Liver (tissue), 9 donors: ENCODE measurements around the gene RESF1. TPM values are rescaled to one million over a fixed set of nuclear protein-coding genes. Genes with fewer than 3 reads are reported as not detected.

Experiments used
- DNase-seq: peaks from one replicate; pipeline ENCODE4 v3.0.0-alpha.2; 2017; ENCODE audit warnings: low spot score
- H3K27ac ChIP-seq, 2 donors: one replicate each; pipeline ENCODE4 v1.7.0; 2013; ENCODE audit warnings: inconsistent platforms in 2 of 2, low read length in 2 of 2, control low read depth in 1 of 2, low read depth in 1 of 2, mild to moderate bottlenecking in 1 of 2
- H3K27me3 ChIP-seq, 4 donors: one replicate each; pipeline versions ENCODE4 v1.6.1 to v1.7.0; 2013; ENCODE audit warnings: low read length in 3 of 4, inconsistent platforms in 1 of 4, mild to moderate bottlenecking in 1 of 4, moderate library complexity in 1 of 4; ENCODE audit not compliant: control insufficient read depth in 4 of 4, insufficient read depth in 4 of 4
- H3K36me3 ChIP-seq, 4 donors: one replicate each; pipeline versions ENCODE4 v1.6.1 to v1.7.0; 2013; ENCODE audit warnings: low read length in 3 of 4, mild to moderate bottlenecking in 3 of 4, low read depth in 1 of 4, moderate library complexity in 1 of 4; ENCODE audit not compliant: control insufficient read depth in 4 of 4, insufficient read depth in 3 of 4
- H3K4me1 ChIP-seq, 4 donors: one replicate each; pipeline versions ENCODE4 v1.6.1 to v1.7.0; 2013; ENCODE audit warnings: low read length in 3 of 4, mild to moderate bottlenecking in 3 of 4, moderate library complexity in 1 of 4; ENCODE audit not compliant: control insufficient read depth in 4 of 4, insufficient read depth in 4 of 4
- H3K4me3 ChIP-seq, 3 donors: one replicate each; pipeline versions ENCODE4 v1.6.1 to v1.7.0; 2013; ENCODE audit warnings: low read length in 3 of 3, control low read depth in 1 of 3, low read depth in 1 of 3, mild to moderate bottlenecking in 1 of 3
- H3K9ac ChIP-seq, 2 donors: one replicate each; pipeline ENCODE4 v1.7.0; 2013; ENCODE audit warnings: low read length in 2 of 2, mild to moderate bottlenecking in 2 of 2, moderate library complexity in 2 of 2, control low read depth in 1 of 2, low read depth in 1 of 2
- H3K9me3 ChIP-seq, 4 donors: one replicate each; pipeline versions ENCODE4 v1.6.1 to v1.7.0; 2013; ENCODE audit warnings: low read length in 3 of 4; ENCODE audit not compliant: control insufficient read depth in 4 of 4
- ATF3 ChIP-seq: IDR thresholded peaks from 2 replicates; pipeline ENCODE4 v1.6.1; 2016; ENCODE audit warnings: antibody characterized with exemption
- CTCF ChIP-seq: fragments of 150-350 bp; IDR thresholded peaks from 2 replicates; pipeline ENCODE4 v1.5.1; 2017; ENCODE audit warnings: improper control_type of control experiment, low read depth, low read length; ENCODE audit not compliant: missing input control
- EGR1 ChIP-seq, 2 donors: IDR thresholded peaks; 2 replicates each; pipeline ENCODE4 v1.6.1; 2016 to 2018; ENCODE audit warnings: antibody characterized with exemption in 2 of 2, low read depth in 2 of 2
- FOXA1 ChIP-seq: IDR thresholded peaks from 2 replicates; pipeline ENCODE4 v1.6.1; 2016; ENCODE audit warnings: antibody characterized with exemption
- GABPA ChIP-seq, 2 donors: IDR thresholded peaks in 1 of 2; conservative IDR thresholded peaks in 1 of 2; 2 replicates each; pipeline ENCODE4 v1.6.1; 2016; ENCODE audit warnings: antibody characterized with exemption in 2 of 2, mild to moderate bottlenecking in 1 of 2, moderate library complexity in 1 of 2
- HNF4A ChIP-seq, 2 donors: conservative IDR thresholded peaks; 2 replicates each; pipeline ENCODE4 v1.6.1; 2016; ENCODE audit warnings: antibody characterized with exemption in 2 of 2, mild to moderate bottlenecking in 2 of 2
- HNF4G ChIP-seq: IDR thresholded peaks from 2 replicates; pipeline ENCODE4 v1.6.1; 2016; ENCODE audit warnings: antibody characterized with exemption
- JUND ChIP-seq, 2 donors: IDR thresholded peaks; 2 replicates each; pipeline ENCODE4 v1.6.1; 2016; ENCODE audit warnings: antibody characterized with exemption in 2 of 2
- RAD21 ChIP-seq, 2 donors: IDR thresholded peaks; 2 replicates each; pipeline ENCODE4 v1.6.1; 2016; ENCODE audit warnings: antibody characterized with exemption in 2 of 2, mild to moderate bottlenecking in 2 of 2
- REST ChIP-seq: IDR thresholded peaks from 2 replicates; pipeline ENCODE4 v1.6.1; 2016; ENCODE audit warnings: antibody characterized with exemption, mild to moderate bottlenecking
- RXRA ChIP-seq, 2 donors: IDR thresholded peaks; 2 replicates each; pipeline ENCODE4 v1.6.1; 2017 to 2018; ENCODE audit warnings: antibody characterized with exemption in 2 of 2, mild to moderate bottlenecking in 1 of 2
- TAF1 ChIP-seq: conservative IDR thresholded peaks from 2 replicates; pipeline ENCODE4 v1.6.1; 2016; ENCODE audit warnings: antibody characterized with exemption, mild to moderate bottlenecking
- YY1 ChIP-seq: IDR thresholded peaks from 2 replicates; pipeline ENCODE4 v1.6.1; 2016; ENCODE audit warnings: antibody characterized with exemption, mild to moderate bottlenecking
- ZBTB33 ChIP-seq: IDR thresholded peaks from 2 replicates; pipeline ENCODE4 v1.6.1; 2016; ENCODE audit warnings: antibody characterized with exemption
- WGBS: extraction: QIAGEN DNeasy Blood & Tissue Kit; methylation state at CpG from one replicate; pipeline ENCODE4 v1.1.7; 2013; 5-methylcytosine and 5-hydroxymethylcytosine counted together
- polyA plus RNA-seq, 2 donors: library from polyadenylated mRNA; stranded (reverse) in 1 of 2; unstranded in 1 of 2; fragments of 200-250 nt in 1 of 2; fragments of >200 nt in 1 of 2; fragmentation: Nextera tagmentation in 1 of 2; extraction: Ambion mirVana in 1 of 2; gene quantifications; one replicate each; pipeline versions ENCODE4 v1.2.1 to v1.2.3, GENCODE V29; 2013 to 2015
- total RNA-seq, 2 donors: library from RNA; depleted of rRNA; stranded (reverse); fragments of >200 nt; gene quantifications; one replicate each; pipeline ENCODE4 v1.2.3, GENCODE V29; 2014
- donor health status: healthy.
- donor health status: healthy.
- donor health status: healthy.
- donor health status: healthy.
- donor health status: healthy.

The RESF1 gene
- total and polyA plus RNA-seq, 4 donors = 19.5 to 69.7 (median 37.2) TPM

GRCh38 chr12:31951939-31952338, 7.3 kb upstream of the RESF1 start:
- H3K9ac ChIP-seq = no peak overlapping the region
- H3K27ac ChIP-seq = no peak overlapping the region
- DNase-seq = no peak
- H3K9me3 ChIP-seq = peaks cover 0 to 6% (median 2%) of the 10 kb centered on the region in 4 donors
- no peaks in the 10 kb centered on the region for H3K36me3 ChIP-seq
- H3K4me1 ChIP-seq = peaks cover 0 to 5% (median 0%) of the 10 kb centered on the region in 4 donors
- no peaks in the 10 kb centered on the region for H3K27me3 ChIP-seq
- WGBS = 95% methylated on average over 2 of the region's 2 CpGs
- H3K4me3 ChIP-seq = no peak overlapping the region
- TF ChIP-seq EGR1 (IDR thresholded peaks at IDR 0.05; ENCODE audit: low read depth in 2 of 2) = no peak
- TF ChIP-seq TAF1 = no peak
- TF ChIP-seq REST = no peak

GRCh38 chr12:31952418-31952817, 6.8 kb upstream of the RESF1 start:
- no peak overlapping the region for H3K9ac ChIP-seq
- no peak for DNase-seq
- TF ChIP-seq RXRA (IDR thresholded peaks at IDR 0.05) (no peak), TAF1 (no peak)
- 95% methylated on average over 5 of the region's 5 CpGs for WGBS
- H3K27ac ChIP-seq = no peak overlapping the region
- no peaks in the 10 kb centered on the region for H3K27me3 ChIP-seq
- H3K36me3 ChIP-seq = no peaks in the 10 kb centered on the region
- H3K9me3 ChIP-seq = peaks cover 0 to 6% (median 2%) of the 10 kb centered on the region in 4 donors
- H3K4me1 ChIP-seq = peaks cover 0 to 5% (median 0%) of the 10 kb centered on the region in 4 donors
- no peak overlapping the region for H3K4me3 ChIP-seq

GRCh38 chr12:31954925-31955858, 4.0 kb upstream of the RESF1 start:
- H3K27ac ChIP-seq = no peak overlapping the region
- TF ChIP-seq RAD21 (IDR thresholded peaks at IDR 0.05) (no peak), HNF4G (no peak), JUND (IDR thresholded peaks at IDR 0.05) (no peak), GABPA (IDR thresholded peaks at IDR 0.05 in 1 of 2, conservative IDR thresholded peaks at IDR 0.05 in 1 of 2) (no peak), ZBTB33 (no peak), FOXA1 (no peak), EGR1 (IDR thresholded peaks at IDR 0.05; ENCODE audit: low read depth in 2 of 2) (no peak), HNF4A (conservative IDR thresholded peaks at IDR 0.05) (no peak), CTCF (no peak), REST (no peak), ATF3 (no peak), YY1 (no peak)

More at GRCh38 chr12:31954925-31955858, 4.0 kb upstream of the RESF1 start:
- no peak for DNase-seq
- H3K4me1 ChIP-seq = peaks cover 4 to 7% (median 5%) of the 10 kb centered on the region in 4 donors
- H3K27me3 ChIP-seq = no peaks in the 10 kb centered on the region
- H3K9me3 ChIP-seq = peaks cover 0 to 5% (median 0%) of the 10 kb centered on the region in 4 donors
- no peaks in the 10 kb centered on the region for H3K36me3 ChIP-seq
- 91% methylated on average over 7 of the region's 7 CpGs for WGBS
- H3K4me3 ChIP-seq = no peak overlapping the region
- H3K9ac ChIP-seq = no peak overlapping the region
